Measurements from ENCODE around the gene NOSTRIN.
"Not testable (repeated sequence)": the region's sequence is repeated elsewhere in the genome, so short reads cannot be mapped to it uniquely, and the experiment has no call there.

NOSTRIN gene

GRCh38 chr2:168819829-168820489, 17.5 kb downstream of the NOSTRIN start:
- no peak for DNase-seq

GRCh38 chr2:168821577-168821976, 19.1 kb downstream of the NOSTRIN start:
- DNase-seq, result no peak

GRCh38 chr2:168821992-168822391, 19.6 kb downstream of the NOSTRIN start:
- no peak for DNase-seq

GRCh38 chr2:168825126-168825525, 22.7 kb downstream of the NOSTRIN start:
- no peak for DNase-seq

GRCh38 chr2:168830958-168831357, 28.5 kb downstream of the NOSTRIN start:
- no peak for DNase-seq

GRCh38 chr2:168831662-168832061, 29.2 kb downstream of the NOSTRIN start:
- no peak for DNase-seq

- DNase-seq, result no peak
Measured at GRCh38 chr2:168835969-168836368, 33.5 kb downstream of the NOSTRIN start.

GRCh38 chr2:168841445-168841844, 39.0 kb downstream of the NOSTRIN start:
- no peak for DNase-seq

- no peak for DNase-seq
Measured at GRCh38 chr2:168843253-168843652, 40.8 kb downstream of the NOSTRIN start.

- DNase-seq, result no peak
Measured at GRCh38 chr2:168848225-168848624, 45.8 kb downstream of the NOSTRIN start.

GRCh38 chr2:168849610-168850009, 47.2 kb downstream of the NOSTRIN start:
- no peak for DNase-seq

- no peak for DNase-seq
Measured at GRCh38 chr2:168850846-168851245, 48.4 kb downstream of the NOSTRIN start.

GRCh38 chr2:168851674-168852320, 49.4 kb downstream of the NOSTRIN start:
- no peak for DNase-seq

- DNase-seq, result no peak
Measured at GRCh38 chr2:168852481-168852880, 50.0 kb downstream of the NOSTRIN start.

- DNase-seq, result no peak
Measured at GRCh38 chr2:168853471-168853870, 51.0 kb downstream of the NOSTRIN start.

GRCh38 chr2:168854651-168855050, 52.2 kb downstream of the NOSTRIN start:
- no peak for DNase-seq

GRCh38 chr2:168855601-168856000, 53.2 kb downstream of the NOSTRIN start:
- DNase-seq, result no peak

- DNase-seq, result no peak
Measured at GRCh38 chr2:168858146-168858545, 55.7 kb downstream of the NOSTRIN start.

GRCh38 chr2:168867164-168867563, 64.7 kb downstream of the NOSTRIN start:
- DNase-seq, result not testable (repeated sequence)

- DNase-seq, result not testable (repeated sequence)
Measured at GRCh38 chr2:168870369-168870768, 67.9 kb downstream of the NOSTRIN start.

GRCh38 chr2:168870824-168871223, 68.4 kb downstream of the NOSTRIN start:
- DNase-seq, result not testable (repeated sequence)

- DNase-seq, result no peak
Measured at GRCh38 chr2:168874368-168875054, 72.1 kb downstream of the NOSTRIN start.

GRCh38 chr2:168882163-168882562, 79.7 kb downstream of the NOSTRIN start:
- DNase-seq, result not testable (repeated sequence)

- DNase-seq, result no peak
Measured at GRCh38 chr2:168884975-168885374, 82.5 kb downstream of the NOSTRIN start.

Measured in CD4-positive, alpha-beta T cell treated with Interleukin-10 for 1 hour (primary cell).